Measurements from ENCODE around the gene C12orf42. TPM values are rescaled to one million over a fixed set of nuclear protein-coding genes. Genes with fewer than 3 reads are reported as not detected.

Gene C12orf42
- total RNA-seq, 1 experiment from 2014 or later: not detected

GRCh38 chr12:103529306-103529705, 33.5 kb upstream of the C12orf42 start:
- no peak overlapping the region for H3K4me3 ChIP-seq (ENCODE audit: low read length)
- ATAC-seq (no peak), DNase-seq (no peak)
- no peaks in the 10 kb centered on the region for H3K36me3 ChIP-seq (ENCODE audit: low read depth, low read length)
- no peaks in the 10 kb centered on the region for H4K20me1 ChIP-seq (ENCODE audit: low read length)
- H3K4me2 ChIP-seq (ENCODE audit: low read length): no peak overlapping the region
- H3K9me3 ChIP-seq (ENCODE audit: low read length): no peaks in the 10 kb centered on the region
- intact Hi-C loops (cut with micrococcal nuclease): no loop called here
- no peaks in the 10 kb centered on the region for H3F3A ChIP-seq (ENCODE audit: low read length, unreplicated experiment)
- ChIA-PET CTCF (no interaction called here), POLR2A (ENCODE audit: unreplicated experiment) (no interaction called here)
- no peaks in the 10 kb centered on the region for H3K4me1 ChIP-seq (ENCODE audit: insufficient read depth, low read length)
- TF ChIP-seq CTCF (conservative IDR thresholded peaks at IDR 0.05; ENCODE audit: low read depth, low read length): no peak
- TF ChIP-seq EZH2 (IDR thresholded peaks at IDR 0.05; ENCODE audit: low read length, unreplicated experiment): no peak
- TF ChIP-seq EZH2phosphoT487 (IDR thresholded peaks at IDR 0.05; ENCODE audit: borderline replicate concordance, low read length): no peak
- H3K9ac ChIP-seq (ENCODE audit: low read length): no peak overlapping the region
- peaks cover 7% of the 10 kb centered on the region; the same call in 1 of the 2 replicates for H3K27me3 ChIP-seq (ENCODE audit: low read length)
- no peaks in the 10 kb centered on the region for H3K79me2 ChIP-seq (ENCODE audit: low read length)
- H3K9me2 ChIP-seq (replicated peaks; ENCODE audit: low read length): no peaks in the 10 kb centered on the region
- no TSS peak for BruUV-seq (replicated peaks)
- H3K27ac ChIP-seq (ENCODE audit: low read length): no peak overlapping the region
- no peak overlapping the region for H2AFZ ChIP-seq (ENCODE audit: low read length)

GRCh38 chr12:103524238-103524875, 28.6 kb upstream of the C12orf42 start:
- Histone ChIP-seq H3K27me3 (ENCODE audit: low read length) (no peaks in the 10 kb centered on the region), H3K36me3 (ENCODE audit: low read depth, low read length) (no peaks in the 10 kb centered on the region), H3F3A (ENCODE audit: low read length, unreplicated experiment) (no peaks in the 10 kb centered on the region), H4K20me1 (ENCODE audit: low read length) (no peaks in the 10 kb centered on the region), H3K27ac (ENCODE audit: low read length) (no peak overlapping the region), H3K4me2 (ENCODE audit: low read length) (no peak overlapping the region), H3K4me3 (ENCODE audit: low read length) (no peak overlapping the region), H3K79me2 (ENCODE audit: low read length) (no peaks in the 10 kb centered on the region), H2AFZ (ENCODE audit: low read length) (no peak overlapping the region), H3K4me1 (ENCODE audit: insufficient read depth, low read length) (no peaks in the 10 kb centered on the region), H3K9ac (ENCODE audit: low read length) (no peak overlapping the region), H3K9me2 (replicated peaks; ENCODE audit: low read length) (no peaks in the 10 kb centered on the region), H3K9me3 (ENCODE audit: low read length) (no peaks in the 10 kb centered on the region)
- ATAC-seq: no peak
- no TSS peak for BruUV-seq (replicated peaks)
- ChIA-PET POLR2A (ENCODE audit: unreplicated experiment) (no interaction called here), CTCF (no interaction called here)
- TF ChIP-seq EZH2phosphoT487 (IDR thresholded peaks at IDR 0.05; ENCODE audit: borderline replicate concordance, low read length) (no peak), EZH2 (IDR thresholded peaks at IDR 0.05; ENCODE audit: low read length, unreplicated experiment) (no peak), CTCF (conservative IDR thresholded peaks at IDR 0.05; ENCODE audit: low read depth, low read length) (no peak)
- DNase-seq: no peak
- intact Hi-C loops (cut with micrococcal nuclease): no loop called here

GRCh38 chr12:103523771-103524170, 28.0 kb upstream of the C12orf42 start:
- no peak overlapping the region for H3K27ac ChIP-seq (ENCODE audit: low read length)
- H3K4me1 ChIP-seq (ENCODE audit: insufficient read depth, low read length): no peaks in the 10 kb centered on the region
- H3K9me2 ChIP-seq (replicated peaks; ENCODE audit: low read length): no peaks in the 10 kb centered on the region
- BruUV-seq (replicated peaks): no TSS peak
- no peak overlapping the region for H3K9ac ChIP-seq (ENCODE audit: low read length)
- no peaks in the 10 kb centered on the region for H3K9me3 ChIP-seq (ENCODE audit: low read length)
- POLR2A ChIA-PET (ENCODE audit: unreplicated experiment): no interaction called here
- intact Hi-C loops (cut with micrococcal nuclease): no loop called here
- H3K79me2 ChIP-seq (ENCODE audit: low read length): no peaks in the 10 kb centered on the region
- no peak for TF ChIP-seq EZH2phosphoT487 (IDR thresholded peaks at IDR 0.05; ENCODE audit: borderline replicate concordance, low read length)
- TF ChIP-seq EZH2 (IDR thresholded peaks at IDR 0.05; ENCODE audit: low read length, unreplicated experiment): no peak
- TF ChIP-seq CTCF (conservative IDR thresholded peaks at IDR 0.05; ENCODE audit: low read depth, low read length): no peak
- H3K36me3 ChIP-seq (ENCODE audit: low read depth, low read length): no peaks in the 10 kb centered on the region
- CTCF ChIA-PET: no interaction called here
- H3K4me2 ChIP-seq (ENCODE audit: low read length): no peak overlapping the region
- H3F3A ChIP-seq (ENCODE audit: low read length, unreplicated experiment): no peaks in the 10 kb centered on the region
- no peak overlapping the region for H2AFZ ChIP-seq (ENCODE audit: low read length)
- no peak overlapping the region for H3K4me3 ChIP-seq (ENCODE audit: low read length)
- ATAC-seq (no peak), DNase-seq (no peak)
- H3K27me3 ChIP-seq (ENCODE audit: low read length): no peaks in the 10 kb centered on the region
- H4K20me1 ChIP-seq (ENCODE audit: low read length): no peaks in the 10 kb centered on the region
